Liver (tissue), 9 donors: Measurements from ENCODE around the gene TRIM71. TPM values are rescaled to one million over a fixed set of nuclear protein-coding genes. Genes with fewer than 3 reads are reported as not detected.
"Not testable (repeated sequence)": the region's sequence is repeated elsewhere in the genome, so short reads cannot be mapped to it uniquely, and the experiment has no call there.

Experiments used
- DNase-seq: peaks from one replicate; pipeline ENCODE4 v3.0.0-alpha.2; 2017; ENCODE audit warnings: low spot score
- H3K27ac ChIP-seq, 2 donors: one replicate each; pipeline ENCODE4 v1.7.0; 2013; ENCODE audit warnings: inconsistent platforms in 2 of 2, low read length in 2 of 2, control low read depth in 1 of 2, low read depth in 1 of 2, mild to moderate bottlenecking in 1 of 2
- H3K27me3 ChIP-seq, 4 donors: one replicate each; pipeline versions ENCODE4 v1.6.1 to v1.7.0; 2013; ENCODE audit warnings: low read length in 3 of 4, inconsistent platforms in 1 of 4, mild to moderate bottlenecking in 1 of 4, moderate library complexity in 1 of 4; ENCODE audit not compliant: control insufficient read depth in 4 of 4, insufficient read depth in 4 of 4
- H3K36me3 ChIP-seq, 4 donors: one replicate each; pipeline versions ENCODE4 v1.6.1 to v1.7.0; 2013; ENCODE audit warnings: low read length in 3 of 4, mild to moderate bottlenecking in 3 of 4, low read depth in 1 of 4, moderate library complexity in 1 of 4; ENCODE audit not compliant: control insufficient read depth in 4 of 4, insufficient read depth in 3 of 4
- H3K4me1 ChIP-seq, 4 donors: one replicate each; pipeline versions ENCODE4 v1.6.1 to v1.7.0; 2013; ENCODE audit warnings: low read length in 3 of 4, mild to moderate bottlenecking in 3 of 4, moderate library complexity in 1 of 4; ENCODE audit not compliant: control insufficient read depth in 4 of 4, insufficient read depth in 4 of 4
- H3K4me3 ChIP-seq, 3 donors: one replicate each; pipeline versions ENCODE4 v1.6.1 to v1.7.0; 2013; ENCODE audit warnings: low read length in 3 of 3, control low read depth in 1 of 3, low read depth in 1 of 3, mild to moderate bottlenecking in 1 of 3
- H3K9ac ChIP-seq, 2 donors: one replicate each; pipeline ENCODE4 v1.7.0; 2013; ENCODE audit warnings: low read length in 2 of 2, mild to moderate bottlenecking in 2 of 2, moderate library complexity in 2 of 2, control low read depth in 1 of 2, low read depth in 1 of 2
- H3K9me3 ChIP-seq, 4 donors: one replicate each; pipeline versions ENCODE4 v1.6.1 to v1.7.0; 2013; ENCODE audit warnings: low read length in 3 of 4; ENCODE audit not compliant: control insufficient read depth in 4 of 4
- EGR1 ChIP-seq, 2 donors: IDR thresholded peaks; 2 replicates each; pipeline ENCODE4 v1.6.1; 2016 to 2018; ENCODE audit warnings: antibody characterized with exemption in 2 of 2, low read depth in 2 of 2
- FOXA1 ChIP-seq: IDR thresholded peaks from 2 replicates; pipeline ENCODE4 v1.6.1; 2016; ENCODE audit warnings: antibody characterized with exemption
- FOXA2 ChIP-seq: IDR thresholded peaks from 2 replicates; pipeline ENCODE4 v1.6.1; 2016; ENCODE audit warnings: antibody characterized with exemption
- GABPA ChIP-seq, 2 donors: IDR thresholded peaks in 1 of 2; conservative IDR thresholded peaks in 1 of 2; 2 replicates each; pipeline ENCODE4 v1.6.1; 2016; ENCODE audit warnings: antibody characterized with exemption in 2 of 2, mild to moderate bottlenecking in 1 of 2, moderate library complexity in 1 of 2
- HNF4A ChIP-seq, 2 donors: conservative IDR thresholded peaks; 2 replicates each; pipeline ENCODE4 v1.6.1; 2016; ENCODE audit warnings: antibody characterized with exemption in 2 of 2, mild to moderate bottlenecking in 2 of 2
- HNF4G ChIP-seq: IDR thresholded peaks from 2 replicates; pipeline ENCODE4 v1.6.1; 2016; ENCODE audit warnings: antibody characterized with exemption
- JUND ChIP-seq, 2 donors: IDR thresholded peaks; 2 replicates each; pipeline ENCODE4 v1.6.1; 2016; ENCODE audit warnings: antibody characterized with exemption in 2 of 2
- NR2F2 ChIP-seq: IDR thresholded peaks from 2 replicates; pipeline ENCODE4 v1.6.1; 2016; ENCODE audit warnings: antibody characterized with exemption
- RAD21 ChIP-seq, 2 donors: IDR thresholded peaks; 2 replicates each; pipeline ENCODE4 v1.6.1; 2016; ENCODE audit warnings: antibody characterized with exemption in 2 of 2, mild to moderate bottlenecking in 2 of 2
- RXRA ChIP-seq, 2 donors: IDR thresholded peaks; 2 replicates each; pipeline ENCODE4 v1.6.1; 2017 to 2018; ENCODE audit warnings: antibody characterized with exemption in 2 of 2, mild to moderate bottlenecking in 1 of 2
- SP1 ChIP-seq: IDR thresholded peaks from 2 replicates; pipeline ENCODE4 v1.6.1; 2018; ENCODE audit warnings: antibody characterized with exemption, mild to moderate bottlenecking
- TAF1 ChIP-seq: conservative IDR thresholded peaks from 2 replicates; pipeline ENCODE4 v1.6.1; 2016; ENCODE audit warnings: antibody characterized with exemption, mild to moderate bottlenecking
- YY1 ChIP-seq: IDR thresholded peaks from 2 replicates; pipeline ENCODE4 v1.6.1; 2016; ENCODE audit warnings: antibody characterized with exemption, mild to moderate bottlenecking
- WGBS: extraction: QIAGEN DNeasy Blood & Tissue Kit; methylation state at CpG from one replicate; pipeline ENCODE4 v1.1.7; 2013; 5-methylcytosine and 5-hydroxymethylcytosine counted together
- polyA plus RNA-seq, 2 donors: library from polyadenylated mRNA; stranded (reverse) in 1 of 2; unstranded in 1 of 2; fragments of 200-250 nt in 1 of 2; fragments of >200 nt in 1 of 2; fragmentation: Nextera tagmentation in 1 of 2; extraction: Ambion mirVana in 1 of 2; gene quantifications; one replicate each; pipeline versions ENCODE4 v1.2.1 to v1.2.3, GENCODE V29; 2013 to 2015
- total RNA-seq, 2 donors: library from RNA; depleted of rRNA; stranded (reverse); fragments of >200 nt; gene quantifications; one replicate each; pipeline ENCODE4 v1.2.3, GENCODE V29; 2014
- TF ChIP-seq, protein P1 (sequence below): IDR thresholded peaks from 2 replicates; pipeline ENCODE4 v1.6.1; 2016; ENCODE audit warnings: antibody characterized with exemption, mild to moderate bottlenecking
- TF ChIP-seq, protein P2 (sequence below): fragments of 150-350 bp; IDR thresholded peaks from 2 replicates; pipeline ENCODE4 v1.5.1; 2017; ENCODE audit warnings: improper control_type of control experiment, low read depth, low read length; ENCODE audit not compliant: missing input control
- TF ChIP-seq, protein P3 (sequence below): IDR thresholded peaks from 2 replicates; pipeline ENCODE4 v1.6.1; 2016; ENCODE audit warnings: antibody characterized with exemption
- TF ChIP-seq, protein P4 (sequence below): IDR thresholded peaks from 2 replicates; pipeline ENCODE4 v1.6.1; 2016; ENCODE audit warnings: antibody characterized with exemption
- TF ChIP-seq, protein P5 (sequence below): IDR thresholded peaks from 2 replicates; pipeline ENCODE4 v1.6.1; 2016; ENCODE audit warnings: antibody characterized with exemption
- donor health status: healthy.
- donor health status: healthy.
- donor health status: healthy.
- donor health status: healthy.
- donor health status: healthy.

Gene TRIM71
- total and polyA plus RNA-seq, 4 donors = under 0.01 to 9.1 TPM; not detected in 2

DNA sequence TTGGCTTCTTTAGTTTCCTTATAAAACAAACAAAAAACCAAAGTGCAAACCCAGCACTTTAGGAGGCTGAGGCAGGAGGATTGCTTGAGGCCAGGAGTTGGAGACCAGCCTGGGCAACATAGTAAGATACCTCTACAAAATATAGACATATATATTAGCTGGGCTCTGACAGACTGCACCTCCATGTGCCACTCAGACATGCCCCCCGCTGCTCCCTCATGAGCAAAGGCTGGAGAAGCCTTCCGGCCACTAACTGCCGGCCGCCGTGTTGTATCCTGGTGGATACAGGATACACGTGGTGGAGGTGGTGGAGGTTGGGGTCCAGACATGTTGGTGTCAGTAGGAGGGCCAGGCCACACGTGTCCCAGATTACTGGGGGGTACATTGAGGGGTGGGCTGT lies 104.3 kb downstream of the TRIM71 start:
- peaks cover 0 to 3% (median under 1%) of the 10 kb centered on the region in 4 donors for H3K9me3 ChIP-seq
- no peak overlapping the region for H3K27ac ChIP-seq
- no peaks in the 10 kb centered on the region for H3K4me1 ChIP-seq
- WGBS = 93% methylated on average over 7 of the region's 7 CpGs
- H3K4me3 ChIP-seq = no peak overlapping the region
- no peaks in the 10 kb centered on the region for H3K36me3 ChIP-seq
- H3K27me3 ChIP-seq = no peaks in the 10 kb centered on the region
- TF ChIP-seq FOXA2 = no peak
- no peak overlapping the region for H3K9ac ChIP-seq
- no peak for DNase-seq

DNA sequence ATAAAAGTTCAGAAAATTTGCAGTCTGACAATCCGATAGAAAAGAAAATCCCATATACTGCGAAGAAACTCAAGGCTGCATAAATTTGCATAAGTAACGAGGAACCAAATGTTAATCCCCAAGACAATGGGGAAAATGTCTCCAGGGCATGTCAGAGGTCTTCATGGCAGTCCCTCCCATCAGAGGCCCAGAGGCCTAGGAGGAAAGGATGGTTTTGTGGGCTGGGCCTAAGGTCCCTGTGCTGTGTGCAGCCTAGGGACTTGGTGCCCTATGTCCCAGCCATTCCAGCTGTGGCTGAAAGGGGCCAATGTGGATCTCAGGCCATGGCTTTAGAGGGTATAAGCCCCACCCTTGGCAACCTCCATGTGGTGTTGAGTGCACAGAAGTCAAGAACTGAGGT lies 112.4 kb downstream of the TRIM71 start:
- 97% methylated on average over 3 of the region's 3 CpGs for WGBS
- TF ChIP-seq FOXA2 (no peak), TAF1 (no peak), GABPA (IDR thresholded peaks at IDR 0.05 in 1 of 2, conservative IDR thresholded peaks at IDR 0.05 in 1 of 2) (no peak), JUND (IDR thresholded peaks at IDR 0.05) (no peak), FOXA1 (no peak), NR2F2 (no peak), HNF4A (conservative IDR thresholded peaks at IDR 0.05) (no peak), EGR1 (IDR thresholded peaks at IDR 0.05; ENCODE audit: low read depth in 2 of 2) (no peak), YY1 (no peak), HNF4G (no peak), RXRA (IDR thresholded peaks at IDR 0.05) (no peak), RAD21 (IDR thresholded peaks at IDR 0.05) (no peak), SP1 (no peak)
- TF ChIP-seq, protein P1, sequence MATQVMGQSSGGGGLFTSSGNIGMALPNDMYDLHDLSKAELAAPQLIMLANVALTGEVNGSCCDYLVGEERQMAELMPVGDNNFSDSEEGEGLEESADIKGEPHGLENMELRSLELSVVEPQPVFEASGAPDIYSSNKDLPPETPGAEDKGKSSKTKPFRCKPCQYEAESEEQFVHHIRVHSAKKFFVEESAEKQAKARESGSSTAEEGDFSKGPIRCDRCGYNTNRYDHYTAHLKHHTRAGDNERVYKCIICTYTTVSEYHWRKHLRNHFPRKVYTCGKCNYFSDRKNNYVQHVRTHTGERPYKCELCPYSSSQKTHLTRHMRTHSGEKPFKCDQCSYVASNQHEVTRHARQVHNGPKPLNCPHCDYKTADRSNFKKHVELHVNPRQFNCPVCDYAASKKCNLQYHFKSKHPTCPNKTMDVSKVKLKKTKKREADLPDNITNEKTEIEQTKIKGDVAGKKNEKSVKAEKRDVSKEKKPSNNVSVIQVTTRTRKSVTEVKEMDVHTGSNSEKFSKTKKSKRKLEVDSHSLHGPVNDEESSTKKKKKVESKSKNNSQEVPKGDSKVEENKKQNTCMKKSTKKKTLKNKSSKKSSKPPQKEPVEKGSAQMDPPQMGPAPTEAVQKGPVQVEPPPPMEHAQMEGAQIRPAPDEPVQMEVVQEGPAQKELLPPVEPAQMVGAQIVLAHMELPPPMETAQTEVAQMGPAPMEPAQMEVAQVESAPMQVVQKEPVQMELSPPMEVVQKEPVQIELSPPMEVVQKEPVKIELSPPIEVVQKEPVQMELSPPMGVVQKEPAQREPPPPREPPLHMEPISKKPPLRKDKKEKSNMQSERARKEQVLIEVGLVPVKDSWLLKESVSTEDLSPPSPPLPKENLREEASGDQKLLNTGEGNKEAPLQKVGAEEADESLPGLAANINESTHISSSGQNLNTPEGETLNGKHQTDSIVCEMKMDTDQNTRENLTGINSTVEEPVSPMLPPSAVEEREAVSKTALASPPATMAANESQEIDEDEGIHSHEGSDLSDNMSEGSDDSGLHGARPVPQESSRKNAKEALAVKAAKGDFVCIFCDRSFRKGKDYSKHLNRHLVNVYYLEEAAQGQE = no peak
- TF ChIP-seq, protein P2, sequence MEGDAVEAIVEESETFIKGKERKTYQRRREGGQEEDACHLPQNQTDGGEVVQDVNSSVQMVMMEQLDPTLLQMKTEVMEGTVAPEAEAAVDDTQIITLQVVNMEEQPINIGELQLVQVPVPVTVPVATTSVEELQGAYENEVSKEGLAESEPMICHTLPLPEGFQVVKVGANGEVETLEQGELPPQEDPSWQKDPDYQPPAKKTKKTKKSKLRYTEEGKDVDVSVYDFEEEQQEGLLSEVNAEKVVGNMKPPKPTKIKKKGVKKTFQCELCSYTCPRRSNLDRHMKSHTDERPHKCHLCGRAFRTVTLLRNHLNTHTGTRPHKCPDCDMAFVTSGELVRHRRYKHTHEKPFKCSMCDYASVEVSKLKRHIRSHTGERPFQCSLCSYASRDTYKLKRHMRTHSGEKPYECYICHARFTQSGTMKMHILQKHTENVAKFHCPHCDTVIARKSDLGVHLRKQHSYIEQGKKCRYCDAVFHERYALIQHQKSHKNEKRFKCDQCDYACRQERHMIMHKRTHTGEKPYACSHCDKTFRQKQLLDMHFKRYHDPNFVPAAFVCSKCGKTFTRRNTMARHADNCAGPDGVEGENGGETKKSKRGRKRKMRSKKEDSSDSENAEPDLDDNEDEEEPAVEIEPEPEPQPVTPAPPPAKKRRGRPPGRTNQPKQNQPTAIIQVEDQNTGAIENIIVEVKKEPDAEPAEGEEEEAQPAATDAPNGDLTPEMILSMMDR = no peak
- TF ChIP-seq, protein P3, sequence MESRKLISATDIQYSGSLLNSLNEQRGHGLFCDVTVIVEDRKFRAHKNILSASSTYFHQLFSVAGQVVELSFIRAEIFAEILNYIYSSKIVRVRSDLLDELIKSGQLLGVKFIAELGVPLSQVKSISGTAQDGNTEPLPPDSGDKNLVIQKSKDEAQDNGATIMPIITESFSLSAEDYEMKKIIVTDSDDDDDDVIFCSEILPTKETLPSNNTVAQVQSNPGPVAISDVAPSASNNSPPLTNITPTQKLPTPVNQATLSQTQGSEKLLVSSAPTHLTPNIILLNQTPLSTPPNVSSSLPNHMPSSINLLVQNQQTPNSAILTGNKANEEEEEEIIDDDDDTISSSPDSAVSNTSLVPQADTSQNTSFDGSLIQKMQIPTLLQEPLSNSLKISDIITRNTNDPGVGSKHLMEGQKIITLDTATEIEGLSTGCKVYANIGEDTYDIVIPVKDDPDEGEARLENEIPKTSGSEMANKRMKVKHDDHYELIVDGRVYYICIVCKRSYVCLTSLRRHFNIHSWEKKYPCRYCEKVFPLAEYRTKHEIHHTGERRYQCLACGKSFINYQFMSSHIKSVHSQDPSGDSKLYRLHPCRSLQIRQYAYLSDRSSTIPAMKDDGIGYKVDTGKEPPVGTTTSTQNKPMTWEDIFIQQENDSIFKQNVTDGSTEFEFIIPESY = no peak
- TF ChIP-seq, protein P4, sequence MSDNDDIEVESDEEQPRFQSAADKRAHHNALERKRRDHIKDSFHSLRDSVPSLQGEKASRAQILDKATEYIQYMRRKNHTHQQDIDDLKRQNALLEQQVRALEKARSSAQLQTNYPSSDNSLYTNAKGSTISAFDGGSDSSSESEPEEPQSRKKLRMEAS = no peak
- TF ChIP-seq, protein P5, sequence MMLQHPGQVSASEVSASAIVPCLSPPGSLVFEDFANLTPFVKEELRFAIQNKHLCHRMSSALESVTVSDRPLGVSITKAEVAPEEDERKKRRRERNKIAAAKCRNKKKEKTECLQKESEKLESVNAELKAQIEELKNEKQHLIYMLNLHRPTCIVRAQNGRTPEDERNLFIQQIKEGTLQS = no peak

DNA sequence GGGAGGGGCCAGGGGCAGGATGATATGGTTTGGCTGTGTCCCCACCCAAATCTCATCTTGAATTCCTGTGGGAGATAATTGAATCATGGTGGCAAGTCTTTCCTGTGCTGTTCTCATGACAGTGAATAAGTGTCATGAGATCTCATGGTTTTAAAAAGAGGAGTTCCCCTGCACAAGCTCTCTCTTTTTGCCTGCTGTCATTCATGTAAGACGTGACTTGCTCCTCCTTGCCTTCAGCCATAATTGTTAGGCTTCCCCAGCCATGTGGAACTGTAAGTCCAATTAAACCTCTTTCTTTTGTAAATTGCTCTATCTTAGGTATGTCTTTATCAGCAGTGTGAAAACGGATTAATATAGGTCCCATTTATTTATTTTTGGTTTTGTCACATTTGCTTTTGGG lies 113.5 kb downstream of the TRIM71 start:
- H3K4me3 ChIP-seq, H3K27ac ChIP-seq, H3K4me1 ChIP-seq, H3K36me3 ChIP-seq, H3K27me3 ChIP-seq, H3K9me3 ChIP-seq, DNase-seq, H3K9ac ChIP-seq: not testable (repeated sequence)
- WGBS = 82% methylated on average over 2 of the region's 2 CpGs

More for the DNA sequence above, 112.4 kb downstream of the TRIM71 start:
- Histone ChIP-seq H3K9ac (no peak overlapping the region), H3K36me3 (no peaks in the 10 kb centered on the region), H3K9me3 (no peaks in the 10 kb centered on the region), H3K4me1 (no peaks in the 10 kb centered on the region), H3K27ac (no peak overlapping the region), H3K4me3 (no peak overlapping the region), H3K27me3 (no peaks in the 10 kb centered on the region)
- no peak for DNase-seq
